IPS-18c (cell line): ENCODE results near the gene IGSF11.
"Not testable (repeated sequence)": the region's sequence is repeated elsewhere in the genome, so short reads cannot be mapped to it uniquely, and the experiment has no call there.

Experiments
- H3K4me3 ChIP-seq: 2 replicates; pipeline ENCODE4 v1.7.0; 2013; ENCODE audit warnings: low read depth, mild to moderate bottlenecking, low read length, moderate library complexity; ENCODE audit not compliant: insufficient read depth
- H3K9me3 ChIP-seq: one replicate; pipeline ENCODE4 v1.6.1; 2013; ENCODE audit warnings: mild to moderate bottlenecking, low read length, moderate library complexity; ENCODE audit not compliant: control insufficient read depth, insufficient read depth

IGSF11 gene

GRCh38 chr3:119034256-119035013, at the start of gene IGSF11:
Gene IGSF11, minus strand, starts transcription at chr3:119034846. Its CDS starts 264 bp downstream, at chr3:119034582.
- peak within 1 kb of the TSS; percentile 85 for H3K4me3 ChIP-seq
- no peaks in the 10 kb centered on the region for H3K9me3 ChIP-seq

- peaks cover 3% of the 10 kb centered on the region for H3K9me3 ChIP-seq
- H3K4me3 ChIP-seq, result no peak overlapping the region
These were observed 45.7 kb upstream of the IGSF11 start for GRCh38 chr3:119080364-119080763.

- peaks cover 7% of the 10 kb centered on the region for H3K9me3 ChIP-seq
- no peak overlapping the region for H3K4me3 ChIP-seq
These were observed 38.8 kb upstream of the IGSF11 start for GRCh38 chr3:119073258-119074001.

- not testable (repeated sequence) for H3K9me3 ChIP-seq, H3K4me3 ChIP-seq
These were observed 37.8 kb upstream of the IGSF11 start for GRCh38 chr3:119072451-119072850.

GRCh38 chr3:119069725-119070124, 35.1 kb upstream of the IGSF11 start:
- H3K9me3 ChIP-seq, result peaks cover 7% of the 10 kb centered on the region
- no peak overlapping the region for H3K4me3 ChIP-seq

- H3K4me3 ChIP-seq, result no peak overlapping the region
- no peaks in the 10 kb centered on the region for H3K9me3 ChIP-seq
These were observed 28.8 kb upstream of the IGSF11 start for GRCh38 chr3:119063471-119063870.

GRCh38 chr3:119062892-119063291, 28.2 kb upstream of the IGSF11 start:
- Histone ChIP-seq H3K9me3 (no peaks in the 10 kb centered on the region), H3K4me3 (no peak overlapping the region)

- Histone ChIP-seq H3K4me3 (no peak overlapping the region), H3K9me3 (peaks cover 3% of the 10 kb centered on the region)
These were observed 9.9 kb upstream of the IGSF11 start for GRCh38 chr3:119044593-119044992.

GRCh38 chr3:119042162-119042561, 7.5 kb upstream of the IGSF11 start:
- H3K4me3 ChIP-seq, result no peak overlapping the region
- H3K9me3 ChIP-seq, result peaks cover 3% of the 10 kb centered on the region

- peak overlapping the region; percentile 85 for H3K4me3 ChIP-seq
- H3K9me3 ChIP-seq, result no peaks in the 10 kb centered on the region
These were observed 334 bp upstream of the IGSF11 start for GRCh38 chr3:119035014-119035346.

GRCh38 chr3:119033393-119034255, 1.0 kb downstream of the IGSF11 start:
- peak overlapping the region; percentile 85; the same call in 1 of the 2 replicates for H3K4me3 ChIP-seq
- H3K9me3 ChIP-seq, result no peaks in the 10 kb centered on the region

GRCh38 chr3:119025171-119025795, 9.4 kb downstream of the IGSF11 start:
- Histone ChIP-seq H3K4me3 (no peak overlapping the region), H3K9me3 (no peaks in the 10 kb centered on the region)

GRCh38 chr3:119019767-119020518, 14.7 kb downstream of the IGSF11 start:
- no peaks in the 10 kb centered on the region for H3K9me3 ChIP-seq
- H3K4me3 ChIP-seq, result no peak overlapping the region

GRCh38 chr3:119018690-119019463, 15.8 kb downstream of the IGSF11 start:
- no peaks in the 10 kb centered on the region for H3K9me3 ChIP-seq
- no peak overlapping the region for H3K4me3 ChIP-seq

GRCh38 chr3:119015942-119016341, 18.7 kb downstream of the IGSF11 start:
- Histone ChIP-seq H3K4me3 (no peak overlapping the region), H3K9me3 (no peaks in the 10 kb centered on the region)

GRCh38 chr3:119013951-119014350, 20.7 kb downstream of the IGSF11 start:
- Histone ChIP-seq H3K4me3 (no peak overlapping the region), H3K9me3 (no peaks in the 10 kb centered on the region)
